HepG2 (cell line): ENCODE measurements around the gene PLEKHG2. TPM values are rescaled to one million over a fixed set of nuclear protein-coding genes. Genes with fewer than 3 reads are reported as not detected.
A peak's percentile ranks its signal among the peaks of the same experiment; 100 is the strongest.

ENCODE experiments used
- EED ChIP-seq: sonication (generic); formaldehyde crosslinking; IDR thresholded peaks from 2 replicates; pipeline ENCODE4 v1.5.0; 2020; ENCODE audit warnings: mild to moderate bottlenecking, missing genetic modification reagents
- KDM3A ChIP-seq: IDR thresholded peaks from 2 replicates; pipeline ENCODE4 v1.6.1; 2018; ENCODE audit warnings: low read depth, missing compliant biosample characterization
- KDM5B ChIP-seq: sonication (generic); formaldehyde crosslinking; IDR thresholded peaks from 2 replicates; pipeline ENCODE4 v1.4.0; 2020; ENCODE audit warnings: missing genetic modification reagents, mild to moderate bottlenecking, borderline replicate concordance
- MLXIP ChIP-seq: sonication (generic); formaldehyde crosslinking; IDR thresholded peaks from 2 replicates; pipeline ENCODE4 v1.9.0; 2021; ENCODE audit warnings: missing genetic modification reagents, borderline replicate concordance
- SP5 ChIP-seq: IDR thresholded peaks from 2 replicates; pipeline ENCODE4 v1.6.1; 2016; ENCODE audit warnings: low read depth, borderline replicate concordance
- ZNF280B ChIP-seq: sonication (generic); formaldehyde crosslinking; IDR thresholded peaks from 2 replicates; pipeline ENCODE4 v1.5.0; 2020; ENCODE audit warnings: missing genetic modification reagents, mild to moderate bottlenecking, borderline replicate concordance
- ZNF292 ChIP-seq: sonication (generic); formaldehyde crosslinking; IDR thresholded peaks from 2 replicates; pipeline ENCODE4 v1.8.1; 2022; ENCODE audit warnings: mild to moderate bottlenecking, low read depth, missing genetic modification reagents, borderline replicate concordance
- ZNF331 ChIP-seq: sonication (generic); formaldehyde crosslinking; IDR thresholded peaks from 2 replicates; pipeline ENCODE4 v1.4.0; 2020; ENCODE audit warnings: missing genetic modification reagents
- ZNF607 ChIP-seq: sonication (generic); formaldehyde crosslinking; IDR thresholded peaks from 2 replicates; pipeline ENCODE4 v1.5.1; 2020; ENCODE audit warnings: missing genetic modification reagents, mild to moderate bottlenecking, borderline replicate concordance
- ZNF674 ChIP-seq: sonication (generic); formaldehyde crosslinking; IDR thresholded peaks from 2 replicates; pipeline ENCODE4 v1.5.0; 2020; ENCODE audit warnings: low read depth, mild to moderate bottlenecking, missing genetic modification reagents
- ZNF782 ChIP-seq: sonication (generic); formaldehyde crosslinking; IDR thresholded peaks from 2 replicates; pipeline ENCODE4 v1.4.0; 2020; ENCODE audit warnings: missing genetic modification reagents, mild to moderate bottlenecking, borderline replicate concordance
- polyA plus RNA-seq, 8 experiments: library from polyadenylated mRNA; depleted of rRNA in 3 of 8; stranded (reverse) in 7 of 8; unstranded in 1 of 8; fragments of >200 nt; fragmentation: Illumina TruSeq in 4 of 8; extraction: Trizol in 4 of 8; gene quantifications; 2 replicates each; pipeline versions ENCODE4 v1.2.1 to v1.2.3, GENCODE V29; 2011 to 2016; ENCODE audit warnings: low read depth in 4 of 8, missing spikeins in 1 of 8, mixed read lengths in 1 of 8; ENCODE audit not compliant: insufficient read depth in 1 of 8
- total RNA-seq, 5 experiments: library from RNA; depleted of rRNA; stranded (reverse); fragments of >200 nt; fragmentation: Illumina TruSeq; extraction: Trizol; gene quantifications; 2 replicates each; pipeline ENCODE4 v1.2.3, GENCODE V29; 2016; ENCODE audit warnings: low read depth in 1 of 5
- TF ChIP-seq, protein P1 (sequence below): sonication (generic); formaldehyde crosslinking; IDR thresholded peaks from 2 replicates; pipeline ENCODE4 v1.4.0; 2020; ENCODE audit warnings: missing genetic modification reagents, mild to moderate bottlenecking, borderline replicate concordance
- TF ChIP-seq, protein P2 (sequence below), 2 experiments: sonication (generic) in 1 of 2; formaldehyde crosslinking in 1 of 2; IDR thresholded peaks; 2 replicates each; pipeline versions ENCODE4 v1.4.0 to v1.6.1; 2016 to 2020; ENCODE audit warnings: borderline replicate concordance in 1 of 2, low read depth in 1 of 2, mild to moderate bottlenecking in 1 of 2, missing genetic modification reagents in 1 of 2
- TF ChIP-seq, protein P3 (sequence below): sonication (generic); formaldehyde crosslinking; IDR thresholded peaks from 2 replicates; pipeline ENCODE4 v1.8.1; 2023; ENCODE audit warnings: mild to moderate bottlenecking, missing genetic modification reagents, borderline replicate concordance

The PLEKHG2 gene
- total and polyA plus RNA-seq, 2 of the 13 experiments (the other 11 are each of a cell fraction or from before 2014, with no cell fraction given), result 3.6 to 6.8 TPM

DNA sequence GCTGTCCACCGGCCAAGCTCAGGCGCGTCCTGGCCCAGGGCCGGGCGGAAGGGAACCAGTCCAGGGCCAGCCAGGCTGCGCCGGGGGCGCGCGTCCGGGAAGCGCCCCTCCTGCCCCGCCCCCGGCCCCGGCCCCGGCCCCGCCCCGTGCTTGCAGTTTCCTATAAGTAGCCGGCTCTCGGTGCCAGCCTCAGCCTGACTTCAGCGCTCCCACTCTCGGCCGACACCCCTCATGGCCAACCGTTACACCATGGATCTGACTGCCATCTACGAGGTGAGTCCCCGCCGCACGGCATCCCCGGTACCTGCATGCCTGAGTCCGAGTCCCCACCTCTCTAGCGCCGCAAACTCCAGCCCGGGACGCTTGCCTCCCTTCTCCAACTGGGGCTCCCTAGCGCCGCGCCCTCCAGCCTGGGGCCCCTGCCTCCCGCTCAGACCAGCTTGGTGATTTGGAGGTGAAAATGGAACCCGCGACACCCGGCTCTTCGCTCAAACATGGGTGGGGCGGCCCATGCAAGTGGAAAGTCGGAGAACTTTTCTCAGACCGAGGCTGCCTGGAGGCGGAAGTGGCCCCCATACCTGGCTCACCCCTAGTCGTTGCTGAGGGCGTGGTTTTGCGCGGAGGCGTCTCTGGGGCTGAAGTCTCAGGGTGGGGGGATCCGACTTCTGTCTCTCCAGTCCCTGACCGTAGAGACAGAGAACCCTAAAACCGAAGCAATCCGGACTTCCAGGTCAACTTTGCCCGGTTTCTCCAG lies 5.6 kb upstream of the PLEKHG2 start, which contains the start of gene ZFP36 (continued):
- TF ChIP-seq MLXIP (CRISPR knock-in tag) (no peak), ZNF782 (CRISPR knock-in tag) (0 out of 2 replicates have a peak, but pooled peaks have one; percentile 30), ZNF607 (CRISPR knock-in tag) (peak; percentile 61; the same call in 1 of the 2 replicates), ZNF292 (CRISPR knock-in tag) (no peak), ZNF331 (CRISPR knock-in tag) (peak; percentile 17; the same call in 1 of the 2 replicates), ZNF280B (CRISPR knock-in tag) (no peak), KDM3A (CRISPR knock-in tag) (peak; percentile 30; the same call in 1 of the 2 replicates), ZNF674 (CRISPR knock-in tag) (no peak), KDM5B (CRISPR knock-in tag) (no peak), EED (CRISPR knock-in tag) (peak; percentile 87), SP5 (peak; percentile 6; the same call in 1 of the 2 replicates)
- TF ChIP-seq, protein P1, sequence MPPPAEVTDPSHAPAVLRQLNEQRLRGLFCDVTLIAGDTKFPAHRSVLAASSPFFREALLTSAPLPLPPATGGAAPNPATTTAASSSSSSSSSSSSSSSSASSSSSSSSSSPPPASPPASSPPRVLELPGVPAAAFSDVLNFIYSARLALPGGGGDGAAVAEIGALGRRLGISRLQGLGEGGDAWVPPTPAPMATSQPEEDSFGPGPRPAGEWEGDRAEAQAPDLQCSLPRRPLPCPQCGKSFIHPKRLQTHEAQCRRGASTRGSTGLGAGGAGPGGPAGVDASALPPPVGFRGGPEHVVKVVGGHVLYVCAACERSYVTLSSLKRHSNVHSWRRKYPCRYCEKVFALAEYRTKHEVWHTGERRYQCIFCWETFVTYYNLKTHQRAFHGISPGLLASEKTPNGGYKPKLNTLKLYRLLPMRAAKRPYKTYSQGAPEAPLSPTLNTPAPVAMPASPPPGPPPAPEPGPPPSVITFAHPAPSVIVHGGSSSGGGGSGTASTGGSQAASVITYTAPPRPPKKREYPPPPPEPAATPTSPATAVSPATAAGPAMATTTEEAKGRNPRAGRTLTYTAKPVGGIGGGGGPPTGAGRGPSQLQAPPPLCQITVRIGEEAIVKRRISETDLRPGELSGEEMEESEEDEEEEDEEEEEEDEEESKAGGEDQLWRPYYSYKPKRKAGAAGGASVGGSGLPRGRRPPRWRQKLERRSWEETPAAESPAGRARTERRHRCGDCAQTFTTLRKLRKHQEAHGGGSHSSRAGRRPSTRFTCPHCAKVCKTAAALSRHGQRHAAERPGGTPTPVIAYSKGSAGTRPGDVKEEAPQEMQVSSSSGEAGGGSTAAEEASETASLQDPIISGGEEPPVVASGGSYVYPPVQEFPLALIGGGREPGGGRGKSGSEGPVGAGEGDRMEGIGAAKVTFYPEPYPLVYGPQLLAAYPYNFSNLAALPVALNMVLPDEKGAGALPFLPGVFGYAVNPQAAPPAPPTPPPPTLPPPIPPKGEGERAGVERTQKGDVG (CRISPR knock-in tag), result no peak
- TF ChIP-seq, protein P2, sequence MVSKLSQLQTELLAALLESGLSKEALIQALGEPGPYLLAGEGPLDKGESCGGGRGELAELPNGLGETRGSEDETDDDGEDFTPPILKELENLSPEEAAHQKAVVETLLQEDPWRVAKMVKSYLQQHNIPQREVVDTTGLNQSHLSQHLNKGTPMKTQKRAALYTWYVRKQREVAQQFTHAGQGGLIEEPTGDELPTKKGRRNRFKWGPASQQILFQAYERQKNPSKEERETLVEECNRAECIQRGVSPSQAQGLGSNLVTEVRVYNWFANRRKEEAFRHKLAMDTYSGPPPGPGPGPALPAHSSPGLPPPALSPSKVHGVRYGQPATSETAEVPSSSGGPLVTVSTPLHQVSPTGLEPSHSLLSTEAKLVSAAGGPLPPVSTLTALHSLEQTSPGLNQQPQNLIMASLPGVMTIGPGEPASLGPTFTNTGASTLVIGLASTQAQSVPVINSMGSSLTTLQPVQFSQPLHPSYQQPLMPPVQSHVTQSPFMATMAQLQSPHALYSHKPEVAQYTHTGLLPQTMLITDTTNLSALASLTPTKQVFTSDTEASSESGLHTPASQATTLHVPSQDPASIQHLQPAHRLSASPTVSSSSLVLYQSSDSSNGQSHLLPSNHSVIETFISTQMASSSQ (IDR thresholded peaks at IDR 0.05; ENCODE audit: low read depth), result no peak
- TF ChIP-seq, protein P2 (CRISPR knock-in tag; IDR thresholded peaks at IDR 0.05; ENCODE audit: borderline replicate concordance), result no peak
- TF ChIP-seq, protein P3, sequence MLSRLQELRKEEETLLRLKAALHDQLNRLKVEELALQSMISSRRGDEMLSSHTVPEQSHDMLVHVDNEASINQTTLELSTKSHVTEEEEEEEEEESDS, result no peak
